KBM-7 (cell line): ENCODE results near the gene C17orf107.

Experiments used
- DNase-seq: peaks from one replicate; pipeline ENCODE4 v3.0.0-alpha.2; 2015
- in situ Hi-C: fragments of 300-500 bp; cut with MboI; formaldehyde crosslinking; loops from 2 replicates; pipeline ENCODE4 v1.14.3; 2020; ENCODE audit warnings: low sequenced_read_pairs, low pct_unique_long_range_greater_than_20kb, mixed read lengths

Gene C17orf107

GRCh38 chr17:4942760-4943508, 43.6 kb downstream of the C17orf107 start:
- in situ Hi-C loops, result no loop called here
- DNase-seq, result no peak

- in situ Hi-C loops, result no loop called here
- peak; percentile 89 for DNase-seq
Observed at GRCh38 chr17:4944163-4944553, 44.8 kb downstream of the C17orf107 start.

- no peak for DNase-seq
- in situ Hi-C loops, result no loop called here
Observed at GRCh38 chr17:4944554-4945175, 45.3 kb downstream of the C17orf107 start.

- in situ Hi-C loops, result no loop called here
- DNase-seq, result no peak
Observed at GRCh38 chr17:4945176-4945943, 46.0 kb downstream of the C17orf107 start.

- in situ Hi-C loops, result no loop called here
- no peak for DNase-seq
Observed at GRCh38 chr17:4945944-4946280, 46.6 kb downstream of the C17orf107 start.

- DNase-seq, result no peak
- in situ Hi-C loops, result no loop called here
Observed at GRCh38 chr17:4946312-4946976, 47.1 kb downstream of the C17orf107 start.

- in situ Hi-C loops, result no loop called here
- DNase-seq, result peak; percentile 54
Observed at GRCh38 chr17:4947010-4947410, 47.7 kb downstream of the C17orf107 start.

GRCh38 chr17:4947411-4948165, 48.3 kb downstream of the C17orf107 start:
- peak; percentile 58 for DNase-seq
- in situ Hi-C loops, result no loop called here

- in situ Hi-C loops, result no loop called here
- peak; percentile 91 for DNase-seq
Observed at GRCh38 chr17:4948166-4948930, 49.0 kb downstream of the C17orf107 start, which contains the start of gene PFN1. TSS of gene PFN1 (minus strand) at chr17:4948530. CDS start at chr17:4948394, 136 bp downstream.

- in situ Hi-C loops, result no loop called here
- DNase-seq, result peak; percentile 87
Observed at GRCh38 chr17:4948931-4949320, 49.6 kb downstream of the C17orf107 start.

- in situ Hi-C loops, result no loop called here
- DNase-seq, result peak; percentile 47
Observed at GRCh38 chr17:4949321-4950074, 50.2 kb downstream of the C17orf107 start.

- in situ Hi-C loops, result no loop called here
- DNase-seq, result peak; percentile 53
Observed at GRCh38 chr17:4950075-4950745, 50.9 kb downstream of the C17orf107 start.

GRCh38 chr17:4950746-4951204, 51.4 kb downstream of the C17orf107 start, which contains the start of gene ENO3:
TSS of gene ENO3 (plus strand) at chr17:4951119. CDS start at chr17:4951830, 711 bp downstream.
- in situ Hi-C loops, result no loop called here
- DNase-seq, result no peak

GRCh38 chr17:4951486-4951885, 52.1 kb downstream of the C17orf107 start:
- DNase-seq, result no peak
- in situ Hi-C loops, result no loop called here
